SK-N-SH (cell line): Measurements from ENCODE around the gene TMEM209.

Source experiments
- GABPA ChIP-seq: IDR thresholded peaks from 2 replicates; pipeline ENCODE4 v1.4.0; 2012; ENCODE audit warnings: low read depth, mild to moderate bottlenecking
- NFIC ChIP-seq: IDR thresholded peaks from 2 replicates; pipeline ENCODE4 v1.4.0; 2012; ENCODE audit warnings: borderline replicate concordance
- POLR2AphosphoS5 ChIP-seq: IDR thresholded peaks from 2 replicates; pipeline ENCODE4 v1.6.1; 2012; ENCODE audit warnings: low read depth, low read length
- RAD21 ChIP-seq: IDR thresholded peaks from 2 replicates; pipeline ENCODE4 v1.6.1; 2012; ENCODE audit warnings: mild to moderate bottlenecking, low read length
- SMC3 ChIP-seq: IDR thresholded peaks from 2 replicates; pipeline ENCODE4 v1.6.1; 2012; ENCODE audit warnings: low read depth, low read length, improper control_type of control experiment
- TCF12 ChIP-seq: IDR thresholded peaks from 2 replicates; pipeline ENCODE4 v1.4.0; 2012
- YY1 ChIP-seq: IDR thresholded peaks from 2 replicates; pipeline ENCODE4 v1.4.0; 2012; ENCODE audit warnings: low read depth, mild to moderate bottlenecking
- TF ChIP-seq, protein P1 (sequence below): fragments of 200-600 bp; sonication (generic); IDR thresholded peaks from 2 replicates; pipeline ENCODE4 v1.6.1; 2017; ENCODE audit warnings: antibody characterized with exemption, mild to moderate bottlenecking, moderate library complexity
- TF ChIP-seq, protein P2 (sequence below): fragments of 150-350 bp; IDR thresholded peaks from 2 replicates; pipeline ENCODE4 v1.6.1; 2016; ENCODE audit warnings: mild to moderate bottlenecking, low read depth, low read length
- TF ChIP-seq, protein P3 (sequence below): IDR thresholded peaks from 2 replicates; pipeline ENCODE4 v1.6.1; 2012; ENCODE audit warnings: mild to moderate bottlenecking, low read depth, low read length, moderate library complexity
- TF ChIP-seq, protein P4 (sequence below): fragments of 150-350 bp; IDR thresholded peaks from 2 replicates; pipeline ENCODE4 v1.6.1; 2017; ENCODE audit warnings: antibody characterized with exemption, low read length, low read depth, borderline replicate concordance

GRCh38 chr7:130139193-130139960, 65.8 kb downstream of the TMEM209 start:
- TF ChIP-seq RAD21 (no peak), TCF12 (no peak), POLR2AphosphoS5 (no peak), YY1 (no peak), NFIC (no peak), SMC3 (no peak), GABPA (no peak)
- TF ChIP-seq, protein P1, sequence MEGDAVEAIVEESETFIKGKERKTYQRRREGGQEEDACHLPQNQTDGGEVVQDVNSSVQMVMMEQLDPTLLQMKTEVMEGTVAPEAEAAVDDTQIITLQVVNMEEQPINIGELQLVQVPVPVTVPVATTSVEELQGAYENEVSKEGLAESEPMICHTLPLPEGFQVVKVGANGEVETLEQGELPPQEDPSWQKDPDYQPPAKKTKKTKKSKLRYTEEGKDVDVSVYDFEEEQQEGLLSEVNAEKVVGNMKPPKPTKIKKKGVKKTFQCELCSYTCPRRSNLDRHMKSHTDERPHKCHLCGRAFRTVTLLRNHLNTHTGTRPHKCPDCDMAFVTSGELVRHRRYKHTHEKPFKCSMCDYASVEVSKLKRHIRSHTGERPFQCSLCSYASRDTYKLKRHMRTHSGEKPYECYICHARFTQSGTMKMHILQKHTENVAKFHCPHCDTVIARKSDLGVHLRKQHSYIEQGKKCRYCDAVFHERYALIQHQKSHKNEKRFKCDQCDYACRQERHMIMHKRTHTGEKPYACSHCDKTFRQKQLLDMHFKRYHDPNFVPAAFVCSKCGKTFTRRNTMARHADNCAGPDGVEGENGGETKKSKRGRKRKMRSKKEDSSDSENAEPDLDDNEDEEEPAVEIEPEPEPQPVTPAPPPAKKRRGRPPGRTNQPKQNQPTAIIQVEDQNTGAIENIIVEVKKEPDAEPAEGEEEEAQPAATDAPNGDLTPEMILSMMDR, result no peak
- TF ChIP-seq, protein P2, sequence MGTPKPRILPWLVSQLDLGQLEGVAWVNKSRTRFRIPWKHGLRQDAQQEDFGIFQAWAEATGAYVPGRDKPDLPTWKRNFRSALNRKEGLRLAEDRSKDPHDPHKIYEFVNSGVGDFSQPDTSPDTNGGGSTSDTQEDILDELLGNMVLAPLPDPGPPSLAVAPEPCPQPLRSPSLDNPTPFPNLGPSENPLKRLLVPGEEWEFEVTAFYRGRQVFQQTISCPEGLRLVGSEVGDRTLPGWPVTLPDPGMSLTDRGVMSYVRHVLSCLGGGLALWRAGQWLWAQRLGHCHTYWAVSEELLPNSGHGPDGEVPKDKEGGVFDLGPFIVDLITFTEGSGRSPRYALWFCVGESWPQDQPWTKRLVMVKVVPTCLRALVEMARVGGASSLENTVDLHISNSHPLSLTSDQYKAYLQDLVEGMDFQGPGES, result no peak
- TF ChIP-seq, protein P3, sequence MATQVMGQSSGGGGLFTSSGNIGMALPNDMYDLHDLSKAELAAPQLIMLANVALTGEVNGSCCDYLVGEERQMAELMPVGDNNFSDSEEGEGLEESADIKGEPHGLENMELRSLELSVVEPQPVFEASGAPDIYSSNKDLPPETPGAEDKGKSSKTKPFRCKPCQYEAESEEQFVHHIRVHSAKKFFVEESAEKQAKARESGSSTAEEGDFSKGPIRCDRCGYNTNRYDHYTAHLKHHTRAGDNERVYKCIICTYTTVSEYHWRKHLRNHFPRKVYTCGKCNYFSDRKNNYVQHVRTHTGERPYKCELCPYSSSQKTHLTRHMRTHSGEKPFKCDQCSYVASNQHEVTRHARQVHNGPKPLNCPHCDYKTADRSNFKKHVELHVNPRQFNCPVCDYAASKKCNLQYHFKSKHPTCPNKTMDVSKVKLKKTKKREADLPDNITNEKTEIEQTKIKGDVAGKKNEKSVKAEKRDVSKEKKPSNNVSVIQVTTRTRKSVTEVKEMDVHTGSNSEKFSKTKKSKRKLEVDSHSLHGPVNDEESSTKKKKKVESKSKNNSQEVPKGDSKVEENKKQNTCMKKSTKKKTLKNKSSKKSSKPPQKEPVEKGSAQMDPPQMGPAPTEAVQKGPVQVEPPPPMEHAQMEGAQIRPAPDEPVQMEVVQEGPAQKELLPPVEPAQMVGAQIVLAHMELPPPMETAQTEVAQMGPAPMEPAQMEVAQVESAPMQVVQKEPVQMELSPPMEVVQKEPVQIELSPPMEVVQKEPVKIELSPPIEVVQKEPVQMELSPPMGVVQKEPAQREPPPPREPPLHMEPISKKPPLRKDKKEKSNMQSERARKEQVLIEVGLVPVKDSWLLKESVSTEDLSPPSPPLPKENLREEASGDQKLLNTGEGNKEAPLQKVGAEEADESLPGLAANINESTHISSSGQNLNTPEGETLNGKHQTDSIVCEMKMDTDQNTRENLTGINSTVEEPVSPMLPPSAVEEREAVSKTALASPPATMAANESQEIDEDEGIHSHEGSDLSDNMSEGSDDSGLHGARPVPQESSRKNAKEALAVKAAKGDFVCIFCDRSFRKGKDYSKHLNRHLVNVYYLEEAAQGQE, result no peak
- TF ChIP-seq, protein P4, sequence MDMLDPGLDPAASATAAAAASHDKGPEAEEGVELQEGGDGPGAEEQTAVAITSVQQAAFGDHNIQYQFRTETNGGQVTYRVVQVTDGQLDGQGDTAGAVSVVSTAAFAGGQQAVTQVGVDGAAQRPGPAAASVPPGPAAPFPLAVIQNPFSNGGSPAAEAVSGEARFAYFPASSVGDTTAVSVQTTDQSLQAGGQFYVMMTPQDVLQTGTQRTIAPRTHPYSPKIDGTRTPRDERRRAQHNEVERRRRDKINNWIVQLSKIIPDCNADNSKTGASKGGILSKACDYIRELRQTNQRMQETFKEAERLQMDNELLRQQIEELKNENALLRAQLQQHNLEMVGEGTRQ, result no peak
